Endothelial cell of hepatic sinusoid (primary cell): ENCODE data around the gene KREMEN1.

ENCODE experiments used
- in situ Hi-C: cut with HindIII; loops from 2 replicates; pipeline ENCODE4 v1.10.0; 2017; ENCODE audit warnings: low sequenced_read_pairs

The KREMEN1 gene

GRCh38 chr22:29048822-29049654, 23.8 kb upstream of the KREMEN1 start:
- in situ Hi-C loops = no loop called here

- in situ Hi-C loops = no loop called here
Measured at GRCh38 chr22:29049655-29050263, 23.1 kb upstream of the KREMEN1 start.

GRCh38 chr22:29050457-29050856, 22.4 kb upstream of the KREMEN1 start:
- in situ Hi-C loops = no loop called here

GRCh38 chr22:29053048-29053702, 19.7 kb upstream of the KREMEN1 start:
- in situ Hi-C loops = no loop called here

- in situ Hi-C loops = no loop called here
Measured at GRCh38 chr22:29054251-29054767, 18.5 kb upstream of the KREMEN1 start.

GRCh38 chr22:29055192-29055830, 17.5 kb upstream of the KREMEN1 start:
- in situ Hi-C loops = no loop called here

GRCh38 chr22:29056472-29056871, 16.4 kb upstream of the KREMEN1 start:
- in situ Hi-C loops = no loop called here

- in situ Hi-C loops = no loop called here
Measured at GRCh38 chr22:29060251-29060869, 12.5 kb upstream of the KREMEN1 start.

- in situ Hi-C loops = no loop called here
Measured at GRCh38 chr22:29060931-29061330, 11.9 kb upstream of the KREMEN1 start.

GRCh38 chr22:29061773-29062172, 11.1 kb upstream of the KREMEN1 start, which contains the start of gene C22orf31:
Gene C22orf31, minus strand, starts transcription at chr22:29061831. Its CDS starts 39 bp downstream, at chr22:29061792.
- in situ Hi-C loops = no loop called here

- in situ Hi-C loops = no loop called here
Measured at GRCh38 chr22:29062286-29062821, 10.5 kb upstream of the KREMEN1 start.

- in situ Hi-C loops = no loop called here
Measured at GRCh38 chr22:29065468-29066190, 7.2 kb upstream of the KREMEN1 start.

GRCh38 chr22:29069463-29069862, 3.4 kb upstream of the KREMEN1 start:
- in situ Hi-C loops = no loop called here

GRCh38 chr22:29070490-29070889, 2.3 kb upstream of the KREMEN1 start:
- in situ Hi-C loops = no loop called here

- in situ Hi-C loops = no loop called here
Measured at GRCh38 chr22:29071261-29072045, 1.4 kb upstream of the KREMEN1 start.

GRCh38 chr22:29072193-29072978, 449 bp upstream of the KREMEN1 start:
- in situ Hi-C loops = no loop called here

- in situ Hi-C loops = no loop called here
Measured at GRCh38 chr22:29073618-29074275, 912 bp downstream of the KREMEN1 start.
